ENCODE data around the gene LMAN1L.
A peak's percentile ranks its signal among the peaks of the same experiment; 100 is the strongest.

LMAN1L gene

GRCh38 chr15:74840851-74841775 is 28.5 kb downstream of the LMAN1L start:
- H3K79me1 ChIP-seq (replicated peaks; ENCODE audit: low read length, poor library complexity, severe bottlenecking): peaks cover 8% of the 10 kb centered on the region
- no peaks in the 10 kb centered on the region for H3K27me3 ChIP-seq (ENCODE audit: control insufficient read depth in 1 of 2, insufficient read depth in 1 of 2, low read length in 2 of 2)
- 96% methylated on average over 9 of the region's 9 CpGs for WGBS
- no peak for DNase-seq
- no peak overlapping the region for H3K18ac ChIP-seq (ENCODE audit: low read depth in 1 of 2, low read length in 2 of 2)
- H2AK5ac ChIP-seq (ENCODE audit: low read length, severe bottlenecking): no peak overlapping the region
- H2BK15ac ChIP-seq (ENCODE audit: low read depth, poor library complexity, severe bottlenecking): no peak overlapping the region
- H3K9me3 ChIP-seq (ENCODE audit: control insufficient read depth, low read length): no peaks in the 10 kb centered on the region
- H4K91ac ChIP-seq (ENCODE audit: low read length): no peak overlapping the region
- no peak overlapping the region for H2BK5ac ChIP-seq (ENCODE audit: low read depth, low read length, poor library complexity, severe bottlenecking)
- H3K23ac ChIP-seq (ENCODE audit: low read length in 2 of 2): no peak overlapping the region
- no peak overlapping the region for H3K4me2 ChIP-seq (ENCODE audit: low read length, poor library complexity, severe bottlenecking)
- no peak overlapping the region for H3K4ac ChIP-seq (ENCODE audit: low read depth in 1 of 2, low read length in 2 of 2)
- H3K36me3 ChIP-seq (ENCODE audit: control insufficient read depth in 1 of 2, insufficient read depth in 2 of 2, low read depth in 1 of 2, low read length in 2 of 2): peaks cover 49 to 61% of the 10 kb centered on the region in 2 experiments
- no peak overlapping the region for H3K27ac ChIP-seq (ENCODE audit: low read length, poor library complexity, severe bottlenecking)
- H2BK120ac ChIP-seq (ENCODE audit: low read depth, low read length): no peak overlapping the region
- H3K14ac ChIP-seq (ENCODE audit: low read length in 2 of 2): no peak overlapping the region
- H2BK12ac ChIP-seq (ENCODE audit: low read length in 2 of 2): no peak overlapping the region
- peaks cover 11% of the 10 kb centered on the region for H3K4me1 ChIP-seq (ENCODE audit: control insufficient read depth, insufficient read depth, low read depth, low read length)
- H3K9ac ChIP-seq (ENCODE audit: low read length): peak overlapping the region; percentile 93
- no peak overlapping the region for H4K8ac ChIP-seq (ENCODE audit: low read length)
- no peak overlapping the region for H2AFZ ChIP-seq (ENCODE audit: low read depth, low read length)
- H3K4me3 ChIP-seq (ENCODE audit: insufficient read depth in 1 of 2, low read depth in 1 of 2, low read length in 2 of 2): no peak overlapping the region

- H3K23ac ChIP-seq (ENCODE audit: low read length in 2 of 2): no peak overlapping the region
- no peak overlapping the region for H3K4ac ChIP-seq (ENCODE audit: low read depth in 1 of 2, low read length in 2 of 2)
- H3K18ac ChIP-seq (ENCODE audit: low read depth in 1 of 2, low read length in 2 of 2): peak overlapping the region in 1 of 2 experiments; percentile 76
- no peak overlapping the region for H4K91ac ChIP-seq (ENCODE audit: low read length)
- H3K27ac ChIP-seq (ENCODE audit: low read length, poor library complexity, severe bottlenecking): no peak overlapping the region
- H2BK15ac ChIP-seq (ENCODE audit: low read depth, poor library complexity, severe bottlenecking): no peak overlapping the region
- H3K79me1 ChIP-seq (replicated peaks; ENCODE audit: low read length, poor library complexity, severe bottlenecking): peaks cover 8% of the 10 kb centered on the region
- H3K9ac ChIP-seq (ENCODE audit: low read length): peak overlapping the region; percentile 93
- H2BK12ac ChIP-seq (ENCODE audit: low read length in 2 of 2): no peak overlapping the region
- H2AK5ac ChIP-seq (ENCODE audit: low read length, severe bottlenecking): no peak overlapping the region
- H3K36me3 ChIP-seq (ENCODE audit: control insufficient read depth in 1 of 2, insufficient read depth in 2 of 2, low read depth in 1 of 2, low read length in 2 of 2): peaks cover 41 to 60% of the 10 kb centered on the region in 2 experiments
- H2BK120ac ChIP-seq (ENCODE audit: low read depth, low read length): no peak overlapping the region
- no peaks in the 10 kb centered on the region for H3K27me3 ChIP-seq (ENCODE audit: control insufficient read depth in 1 of 2, insufficient read depth in 1 of 2, low read length in 2 of 2)
- no peak overlapping the region for H2BK5ac ChIP-seq (ENCODE audit: low read depth, low read length, poor library complexity, severe bottlenecking)
- H4K8ac ChIP-seq (ENCODE audit: low read length): no peak overlapping the region
- H3K14ac ChIP-seq (ENCODE audit: low read length in 2 of 2): peak overlapping the region in 1 of 2 experiments; percentile 53
- H3K4me2 ChIP-seq (ENCODE audit: low read length, poor library complexity, severe bottlenecking): no peak overlapping the region
- no peak overlapping the region for H2AFZ ChIP-seq (ENCODE audit: low read depth, low read length)
- peaks cover 11% of the 10 kb centered on the region for H3K4me1 ChIP-seq (ENCODE audit: control insufficient read depth, insufficient read depth, low read depth, low read length)
- peak overlapping the region in 1 of 2 experiments; percentile 94 for H3K4me3 ChIP-seq (ENCODE audit: insufficient read depth in 1 of 2, low read depth in 1 of 2, low read length in 2 of 2)
- H3K9me3 ChIP-seq (ENCODE audit: control insufficient read depth, low read length): no peaks in the 10 kb centered on the region
- DNase-seq: no peak
- WGBS: 84% methylated on average over 13 of the region's 14 CpGs
These were observed 29.3 kb downstream of the LMAN1L start for GRCh38 chr15:74841891-74842373.

GRCh38 chr15:74842581-74843444 is 30.2 kb downstream of the LMAN1L start, which contains the start of gene ULK3:
Gene ULK3 (minus strand): TSS chr15:74843156. CDS start chr15:74843105, 51 bp downstream.
- Histone ChIP-seq H3K9ac (ENCODE audit: low read length) (peak within 1 kb of the TSS; percentile 97), H4K8ac (ENCODE audit: low read length) (peak within 1 kb of the TSS; percentile 74), H3K9me3 (ENCODE audit: control insufficient read depth, low read length) (no peaks in the 10 kb centered on the region)

More at GRCh38 chr15:74842581-74843444, 30.2 kb downstream of the LMAN1L start, which contains the start of gene ULK3:
- Histone ChIP-seq H3K79me1 (replicated peaks; ENCODE audit: low read length, poor library complexity, severe bottlenecking) (peaks cover 8% of the 10 kb centered on the region), H3K27me3 (ENCODE audit: control insufficient read depth in 1 of 2, insufficient read depth in 1 of 2, low read length in 2 of 2) (no peaks in the 10 kb centered on the region), H2AFZ (ENCODE audit: low read depth, low read length) (peak within 1 kb of the TSS; percentile 95), H2BK5ac (ENCODE audit: low read depth, low read length, poor library complexity, severe bottlenecking) (no peak within 1 kb of the TSS), H3K18ac (ENCODE audit: low read depth in 1 of 2, low read length in 2 of 2) (peak within 1 kb of the TSS; percentile 73 to 95), H2BK12ac (ENCODE audit: low read length in 2 of 2) (peak within 1 kb of the TSS; percentile 17 to 35), H3K4me3 (ENCODE audit: insufficient read depth in 1 of 2, low read depth in 1 of 2, low read length in 2 of 2) (peak within 1 kb of the TSS; percentile 87 to 94), H3K4ac (ENCODE audit: low read depth in 1 of 2, low read length in 2 of 2) (peak within 1 kb of the TSS; percentile 90 to 98), H3K4me1 (ENCODE audit: control insufficient read depth, insufficient read depth, low read depth, low read length) (peaks cover 17% of the 10 kb centered on the region), H3K4me2 (ENCODE audit: low read length, poor library complexity, severe bottlenecking) (peak within 1 kb of the TSS; percentile 74), H2AK5ac (ENCODE audit: low read length, severe bottlenecking) (peak within 1 kb of the TSS; percentile 4), H2BK15ac (ENCODE audit: low read depth, poor library complexity, severe bottlenecking) (peak within 1 kb of the TSS; percentile 74), H3K27ac (ENCODE audit: low read length, poor library complexity, severe bottlenecking) (peak within 1 kb of the TSS; percentile 46), H3K14ac (ENCODE audit: low read length in 2 of 2) (peak within 1 kb of the TSS in 1 of 2 experiments; percentile 99), H2BK120ac (ENCODE audit: low read depth, low read length) (peak within 1 kb of the TSS; percentile 69), H4K91ac (ENCODE audit: low read length) (peak within 1 kb of the TSS; percentile 87), H3K23ac (ENCODE audit: low read length in 2 of 2) (peak within 1 kb of the TSS in 1 of 2 experiments; percentile 3), H3K36me3 (ENCODE audit: control insufficient read depth in 1 of 2, insufficient read depth in 2 of 2, low read depth in 1 of 2, low read length in 2 of 2) (peaks cover 48 to 69% of the 10 kb centered on the region in 2 experiments)
- peak; percentile 94 for DNase-seq
- under 1% methylated on average over 65 of the region's 84 CpGs for WGBS

Data from mesenchymal stem cell (in vitro differentiated cells and primary cell).